ENCODE data around the gene ZNF749.

Gene ZNF749

DNA sequence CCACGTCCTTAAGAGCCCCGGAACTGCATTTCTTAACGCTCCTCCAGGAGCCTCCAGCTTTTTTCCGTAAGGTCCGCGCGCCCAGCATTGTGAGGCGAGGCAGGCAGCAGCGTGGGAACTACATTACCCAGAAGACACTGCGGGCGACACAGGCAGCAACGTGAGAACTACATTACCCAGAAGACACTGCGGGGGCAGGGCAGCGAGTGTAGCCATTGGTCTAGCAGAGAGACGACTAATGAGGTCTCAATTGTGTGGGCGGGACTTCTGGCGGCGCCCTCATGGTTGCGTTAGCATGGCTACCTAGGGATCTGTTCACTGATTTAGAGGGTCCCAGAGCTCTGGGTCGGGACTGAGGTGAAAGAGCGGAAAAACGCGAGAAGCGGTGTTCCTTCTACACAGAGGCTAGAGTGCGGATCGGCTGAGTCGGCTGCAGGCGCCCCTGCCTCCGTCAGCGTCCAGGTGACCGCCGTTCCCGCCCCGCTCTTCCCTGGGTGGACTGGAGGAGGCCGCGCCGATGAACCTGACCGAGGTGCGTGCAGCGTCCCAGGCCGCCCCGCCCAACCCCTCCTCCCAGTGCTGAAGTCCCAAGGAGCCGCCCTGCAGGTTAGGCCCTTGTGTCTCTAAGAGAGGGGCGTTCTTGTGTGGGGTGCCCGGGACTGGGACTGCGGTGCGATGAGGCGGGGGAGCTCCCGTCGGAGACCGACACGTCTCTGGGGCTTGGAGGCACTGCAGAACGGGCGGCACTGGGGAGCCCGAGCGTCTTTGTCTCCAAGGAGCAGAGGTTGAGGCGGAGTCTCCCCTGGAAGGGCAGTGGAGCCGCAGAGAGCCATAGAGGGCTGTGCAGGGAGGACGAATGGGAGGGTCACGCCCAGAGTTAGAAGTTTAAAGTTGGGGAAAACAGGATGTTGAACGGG lies at the start of gene ZNF749:
ZNF749 (plus strand) TSS at position 264 of the 917 bp plus-strand sequence; CDS start at position 518, 254 bp downstream.
- DNase-seq: peak; percentile 91

DNA sequence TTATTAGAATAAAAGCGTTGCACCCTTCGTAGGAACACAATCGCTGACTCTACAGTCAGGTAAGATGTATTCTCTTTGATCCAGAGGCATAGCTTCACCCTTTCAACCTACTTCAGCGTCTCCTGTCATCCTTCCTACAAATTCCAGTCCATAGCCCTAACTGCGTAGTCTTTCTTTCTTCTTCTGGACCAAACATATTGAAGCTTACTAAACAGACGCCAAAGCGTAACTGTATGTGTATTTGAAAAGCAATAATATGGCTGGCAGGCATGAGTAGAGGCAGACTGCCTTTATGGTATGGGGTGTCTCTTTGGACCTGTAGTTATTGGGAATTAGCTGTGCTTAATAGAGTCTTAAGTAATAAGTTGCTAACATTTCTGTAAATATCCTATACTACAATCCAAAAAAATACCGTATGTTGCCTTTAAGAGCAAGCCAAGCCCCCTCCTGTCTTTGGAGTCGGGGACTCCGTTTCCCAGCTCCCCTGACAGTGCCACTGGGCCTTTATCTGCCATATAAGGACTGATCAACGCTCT lies 45.9 kb upstream of the ZNF749 start:
- DNase-seq: no peak

DNA sequence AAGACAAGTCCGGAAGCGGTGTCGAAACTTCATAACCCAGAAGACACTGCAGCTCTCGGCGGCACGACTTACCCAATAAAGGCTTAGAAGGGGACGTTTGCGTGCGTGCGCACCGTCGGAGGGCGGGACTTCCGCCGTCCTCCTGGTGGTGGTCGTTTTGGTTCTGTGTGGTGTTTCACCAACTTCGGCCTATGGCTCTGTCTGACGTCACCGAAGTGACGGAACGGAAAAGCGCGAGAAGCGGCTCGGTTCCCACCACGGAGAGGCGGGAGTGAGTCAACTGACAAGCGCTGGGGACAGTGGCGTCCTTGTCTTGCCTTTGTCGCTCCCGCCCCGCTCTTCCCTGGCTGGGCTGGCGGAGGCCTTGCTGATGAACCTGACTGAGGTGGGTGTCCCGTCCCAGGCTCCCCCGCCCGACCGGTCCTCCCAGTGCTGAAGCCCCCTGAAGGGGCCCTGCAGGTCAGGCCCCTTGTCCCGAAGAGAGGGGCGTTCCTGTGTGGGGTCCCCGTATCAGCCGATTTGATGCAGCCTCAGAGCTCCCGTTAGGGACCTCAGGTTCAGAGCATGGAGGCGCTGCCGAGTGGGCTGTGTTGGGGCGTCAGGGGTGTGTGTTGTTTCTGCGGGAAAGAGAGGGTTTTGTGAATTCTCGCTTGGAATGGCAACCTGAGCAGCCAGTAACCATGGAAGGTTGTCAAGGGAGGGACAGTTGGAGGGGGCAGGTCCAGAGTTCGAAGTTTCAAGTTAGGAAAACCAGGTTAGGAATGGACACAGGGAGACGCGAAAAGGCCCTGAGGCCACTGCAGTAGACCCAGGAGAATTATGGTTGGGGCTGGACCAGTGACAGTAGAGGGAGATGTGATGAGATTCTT lies 45.2 kb upstream of the ZNF749 start, which contains the start of gene ZNF548:
ZNF548 (plus strand) TSS at position 125 of the 869 bp plus-strand sequence; CDS start at position 371, 246 bp downstream.
- peak; percentile 98 for DNase-seq

DNA sequence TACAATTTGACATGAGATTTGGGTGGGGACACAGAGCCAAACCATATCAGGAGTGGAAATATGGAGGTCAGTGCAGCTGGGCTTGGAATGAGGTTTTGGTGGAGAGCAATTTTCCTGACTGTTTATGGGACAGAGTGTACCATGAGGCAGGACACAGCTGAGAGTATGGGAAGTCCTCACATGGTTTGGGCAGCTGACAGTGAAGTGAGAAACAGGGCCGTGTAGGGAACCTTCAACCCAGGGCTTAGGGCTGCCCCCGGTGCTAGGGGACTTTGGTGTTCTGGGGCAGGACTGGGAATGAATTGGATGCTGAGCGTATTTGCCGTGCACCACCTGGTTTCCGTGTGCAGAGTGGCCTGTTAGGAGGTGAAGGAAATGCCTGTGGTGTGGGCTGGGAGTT lies 39.4 kb upstream of the ZNF749 start:
- no peak for DNase-seq

DNA sequence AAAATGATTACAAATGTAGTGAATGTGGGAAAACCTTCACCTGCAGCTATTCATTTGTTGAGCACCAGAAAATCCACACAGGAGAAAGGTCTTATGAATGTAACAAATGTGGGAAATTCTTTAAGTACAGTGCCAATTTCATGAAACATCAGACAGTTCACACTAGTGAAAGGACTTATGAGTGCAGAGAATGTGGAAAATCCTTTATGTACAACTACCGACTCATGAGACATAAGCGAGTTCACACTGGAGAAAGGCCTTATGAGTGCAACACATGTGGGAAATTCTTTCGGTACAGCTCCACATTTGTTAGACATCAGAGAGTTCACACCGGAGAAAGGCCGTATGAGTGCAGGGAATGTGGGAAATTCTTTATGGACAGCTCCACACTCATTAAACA lies 36.3 kb upstream of the ZNF749 start:
- DNase-seq: no peak

DNA sequence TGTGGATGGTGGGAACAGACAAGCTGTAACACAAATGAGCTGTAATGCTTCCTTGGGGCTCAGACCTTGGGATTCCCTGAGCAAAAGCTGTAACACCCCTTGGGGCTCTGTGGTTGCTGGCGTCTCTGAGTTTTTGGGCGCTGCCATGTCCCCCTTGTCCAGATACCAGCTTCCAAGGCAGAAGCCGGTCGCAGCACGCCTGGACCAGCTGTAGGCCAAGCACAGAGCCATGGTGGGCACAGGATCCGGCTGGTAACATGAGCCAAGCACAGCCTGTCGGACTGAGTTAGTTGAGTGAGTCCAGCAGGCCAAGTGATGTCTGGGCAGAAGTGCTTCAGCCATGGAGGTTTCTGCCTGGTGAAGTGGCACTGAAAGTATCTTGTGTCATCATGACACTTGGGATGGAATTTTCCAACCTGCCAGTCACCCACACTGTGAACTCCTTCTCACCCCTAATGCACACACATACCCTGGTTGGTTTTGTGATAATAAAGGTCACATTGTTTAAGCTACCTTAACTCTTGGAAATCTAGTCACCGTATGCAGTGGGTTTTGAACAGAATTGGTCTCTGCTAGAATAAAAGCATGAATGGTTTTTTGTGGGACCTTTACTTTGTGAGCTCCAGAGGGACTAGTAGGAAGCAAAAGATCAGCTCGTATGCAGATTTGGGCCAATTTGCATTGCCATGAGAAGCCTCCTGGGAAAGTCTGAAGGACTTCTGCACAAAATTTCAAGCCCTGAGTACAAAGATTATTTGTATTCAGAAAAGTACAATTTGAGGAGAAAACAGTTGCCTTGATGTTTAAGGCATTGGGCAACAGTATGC lies 31.2 kb upstream of the ZNF749 start:
- no peak for DNase-seq

DNA sequence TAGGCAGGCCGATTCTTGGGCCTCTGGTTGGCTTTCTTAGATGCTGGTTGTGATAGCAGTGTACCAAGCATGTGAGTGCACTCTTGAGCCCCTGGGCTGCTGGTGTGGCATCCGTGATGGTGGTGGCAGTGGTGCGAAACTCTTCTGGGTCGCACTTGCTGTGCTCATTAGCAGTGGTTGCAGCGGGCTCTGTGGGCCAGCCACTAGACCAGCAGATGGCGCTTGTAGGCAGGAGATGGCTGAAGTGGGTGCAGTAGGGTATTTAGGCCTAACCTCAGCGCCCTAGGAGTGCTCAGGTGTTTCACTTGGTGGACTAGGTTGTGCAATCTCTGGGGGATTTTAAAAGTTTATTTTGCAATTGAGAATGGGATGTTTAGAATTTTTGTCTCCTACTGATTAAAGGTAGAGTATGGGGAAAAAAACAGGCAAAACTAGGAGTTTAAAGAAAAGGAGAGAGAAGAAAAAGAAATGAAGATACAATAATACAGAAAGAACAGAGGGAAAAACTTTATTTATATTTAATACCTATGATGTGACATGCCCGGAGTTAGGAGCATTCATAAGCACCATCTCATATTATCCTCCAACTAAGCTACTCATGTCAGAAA lies 28.5 kb upstream of the ZNF749 start:
- DNase-seq: peak; percentile 74

DNA sequence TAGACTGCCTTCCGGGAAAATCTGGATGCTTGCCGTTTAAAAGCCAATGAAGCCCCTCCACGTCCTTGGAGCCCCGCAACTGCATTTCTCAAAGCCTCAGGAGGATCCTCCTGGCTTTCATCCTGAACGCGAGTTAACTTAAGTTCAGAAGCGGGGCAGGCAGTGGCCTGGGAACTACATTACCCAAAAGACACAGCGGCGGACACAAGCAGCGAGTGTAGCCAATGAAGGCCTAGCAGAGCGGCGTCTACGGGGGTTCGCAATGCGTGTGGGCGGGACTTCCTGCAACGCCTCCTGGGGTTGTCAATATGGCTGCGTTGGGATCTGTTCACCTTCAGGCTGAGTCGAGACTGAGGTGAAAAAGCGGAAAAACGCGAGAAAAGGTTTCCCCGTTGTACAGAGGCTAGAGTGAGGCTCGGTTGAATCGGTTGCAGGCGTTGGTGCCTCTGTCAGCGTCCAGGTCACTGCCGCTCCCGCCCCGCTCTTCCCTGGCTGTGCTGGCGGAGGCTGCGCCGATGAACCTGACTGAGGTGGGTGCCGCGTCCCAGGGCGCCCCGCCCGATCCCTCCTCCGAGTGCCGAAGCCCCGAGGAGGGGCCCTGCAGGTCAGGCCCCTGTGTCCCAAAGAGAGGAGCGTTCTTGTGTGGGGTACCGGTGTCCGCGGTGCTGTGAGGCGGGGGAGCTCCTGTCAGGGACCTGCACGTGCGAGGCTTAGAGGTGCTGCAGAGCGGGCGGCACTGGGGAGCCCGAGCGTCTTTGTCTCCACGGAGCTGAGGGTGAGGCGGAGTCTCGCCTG lies 24.1 kb upstream of the ZNF749 start, which contains the start of gene ZNF17:
ZNF17 (plus strand) TSS at position 285 of the 795 bp plus-strand sequence. CDS start 2,455 bp downstream, outside the sequence.
- DNase-seq: peak; percentile 86

DNA sequence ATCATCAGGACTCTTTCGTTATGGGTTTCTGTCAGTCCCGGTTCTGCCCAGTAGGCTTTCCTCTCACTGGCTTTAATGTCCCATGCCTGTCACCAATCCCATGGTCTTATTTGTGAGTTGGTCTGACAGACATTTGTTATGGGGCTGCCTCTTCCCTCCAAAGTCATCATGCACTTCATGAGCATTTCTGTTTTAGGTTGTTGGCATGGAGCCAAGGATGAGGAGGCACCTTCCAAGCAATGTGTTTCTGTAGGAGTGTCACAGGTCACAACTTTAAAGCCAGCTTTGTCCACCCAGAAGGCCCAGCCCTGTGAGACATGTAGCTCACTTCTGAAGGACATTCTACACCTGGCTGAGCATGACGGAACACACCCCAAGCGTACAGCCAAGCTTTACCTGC lies 15.7 kb upstream of the ZNF749 start:
- DNase-seq: no peak

DNA sequence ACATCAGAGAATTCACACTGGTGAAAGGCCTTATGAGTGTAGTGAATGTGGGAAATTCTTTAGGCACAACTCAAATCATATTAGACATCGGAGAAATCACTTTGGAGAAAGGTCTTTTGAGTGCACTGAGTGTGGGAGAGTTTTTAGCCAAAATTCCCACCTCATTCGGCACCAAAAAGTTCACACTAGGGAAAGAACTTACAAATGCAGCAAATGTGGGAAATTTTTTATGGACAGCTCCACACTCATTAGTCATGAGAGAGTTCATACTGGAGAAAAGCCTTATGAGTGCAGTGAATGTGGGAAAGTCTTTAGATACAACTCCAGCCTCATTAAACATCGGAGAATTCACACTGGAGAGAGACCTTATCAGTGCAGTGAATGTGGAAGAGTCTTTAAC lies 14.1 kb upstream of the ZNF749 start:
- no peak for DNase-seq

DNA sequence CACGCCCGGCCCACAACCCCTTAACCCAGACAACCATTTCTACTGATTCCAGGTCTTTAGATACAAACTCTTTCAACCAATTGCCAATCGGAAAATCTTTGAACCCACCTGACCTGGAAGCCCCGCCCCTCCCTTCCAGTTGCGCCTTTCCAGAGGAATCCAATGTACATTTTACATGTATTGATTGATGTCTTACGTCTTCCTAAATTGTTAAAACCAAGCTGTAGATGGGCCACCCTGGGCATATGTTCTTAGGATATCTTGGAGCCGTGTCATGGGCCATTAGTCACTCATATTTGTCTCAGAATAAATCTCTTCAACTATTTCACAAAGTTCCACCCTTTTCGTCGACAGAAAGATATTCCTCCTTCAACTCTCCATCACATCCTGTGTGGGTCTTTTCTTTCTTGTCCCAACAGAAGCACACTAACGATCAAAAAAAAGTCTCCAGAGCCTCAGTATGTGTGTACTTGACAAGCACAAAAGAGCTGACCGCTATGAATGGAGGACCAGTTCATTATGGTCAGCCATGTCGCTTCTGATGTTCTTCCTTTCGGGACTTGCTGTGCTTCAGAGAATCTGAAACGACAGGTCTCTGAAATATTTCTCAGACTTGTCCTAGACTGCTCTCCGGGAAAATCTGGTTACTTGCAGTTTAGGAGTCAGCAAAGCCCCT lies 601 bp upstream of the ZNF749 start:
- DNase-seq: no peak

DNA sequence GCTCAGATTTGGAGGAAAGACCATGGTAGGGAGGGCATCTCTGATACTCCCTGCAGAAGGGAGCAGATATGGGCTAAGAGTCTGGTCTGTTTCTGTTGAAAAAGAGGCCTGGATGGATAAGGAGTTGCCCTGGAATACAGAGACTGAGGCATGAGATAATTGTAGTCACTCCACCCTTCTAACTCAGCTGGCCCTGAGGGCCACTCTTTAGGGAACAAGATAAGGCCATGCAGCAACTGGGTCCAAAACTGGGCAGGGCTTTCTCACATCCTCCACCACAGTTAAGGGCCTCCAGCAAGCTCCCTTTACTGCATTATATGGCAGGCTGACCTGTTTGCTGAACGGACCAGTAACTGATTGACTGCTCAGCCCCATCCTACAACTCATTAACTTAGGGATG lies 1.3 kb downstream of the ZNF749 start:
- no peak for DNase-seq

DNA sequence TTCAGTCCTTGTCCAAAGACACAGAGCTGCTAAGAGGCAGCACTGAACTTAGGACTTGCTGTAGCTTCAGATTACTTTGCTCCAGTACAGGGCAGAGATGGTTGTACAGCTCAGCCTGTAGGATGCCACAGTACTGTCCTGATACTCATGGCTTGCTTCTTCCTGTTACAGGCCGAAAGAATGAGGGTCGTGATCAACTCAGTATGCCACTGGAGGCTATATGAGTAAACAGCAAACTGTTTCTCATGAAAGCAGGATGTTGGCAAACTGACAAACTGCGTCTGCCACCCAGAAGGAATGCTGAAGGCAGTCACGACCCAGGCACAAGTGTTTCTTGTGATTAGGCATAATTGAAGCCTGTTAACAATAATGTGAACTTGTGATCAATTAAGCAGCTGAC lies 2.8 kb downstream of the ZNF749 start:
- no peak for DNase-seq

DNA sequence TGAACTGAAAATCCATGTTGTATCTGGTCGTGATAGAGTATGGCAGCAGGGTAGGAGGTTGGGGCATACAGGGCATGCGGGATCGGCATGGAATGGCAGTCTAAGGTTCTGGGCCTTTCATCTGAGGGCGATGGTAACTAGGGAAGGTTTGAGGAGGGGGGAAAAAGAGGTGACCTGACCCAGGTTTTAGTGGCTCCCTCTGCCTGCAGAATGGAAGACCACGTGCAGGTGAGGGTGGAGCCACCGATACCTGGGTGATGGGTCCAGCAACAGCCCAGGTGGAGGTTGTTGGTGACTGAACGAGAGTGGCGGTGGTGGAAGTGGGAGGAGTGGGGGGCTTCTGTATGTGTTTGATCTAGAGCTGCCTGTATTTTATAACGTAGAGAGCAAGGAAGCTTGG lies 3.8 kb downstream of the ZNF749 start:
- DNase-seq: no peak

DNA sequence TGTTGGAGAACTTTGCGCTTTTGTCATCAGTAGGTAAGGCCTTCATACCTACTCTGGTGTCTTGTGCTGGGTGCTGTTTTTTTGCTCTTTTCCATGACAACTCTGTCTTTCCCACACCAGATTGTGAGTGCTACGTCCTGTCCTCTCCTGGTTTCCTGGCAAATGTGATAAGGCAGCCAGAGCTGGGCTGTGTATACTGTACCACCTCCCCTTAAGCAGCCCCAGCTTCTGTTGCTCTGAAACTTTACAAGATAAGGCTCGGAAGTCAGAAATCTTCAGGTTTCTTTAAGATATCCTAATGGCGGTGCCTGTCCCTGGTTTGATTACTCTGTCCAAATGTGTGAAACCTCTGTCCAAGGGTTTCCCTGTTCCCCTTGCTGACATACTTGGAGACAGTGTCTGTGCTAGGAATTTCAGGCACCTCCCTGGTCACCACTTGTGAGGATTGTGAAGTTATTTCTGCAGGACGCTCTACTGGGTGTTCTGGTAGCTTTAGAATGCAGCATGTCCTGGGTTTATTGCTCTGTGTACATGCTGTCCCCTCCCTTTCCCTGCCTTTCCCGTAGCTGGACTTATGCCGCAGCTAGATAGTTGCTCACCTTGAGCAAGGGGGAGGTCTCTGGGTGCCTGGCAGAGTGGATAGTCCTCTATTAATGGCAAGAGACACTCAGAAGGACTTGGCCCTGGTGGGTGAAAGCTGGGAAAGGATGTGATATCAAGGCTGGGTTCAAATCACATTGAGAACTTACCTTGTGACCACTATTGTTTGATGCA lies 7.0 kb downstream of the ZNF749 start:
- DNase-seq: no peak

DNA sequence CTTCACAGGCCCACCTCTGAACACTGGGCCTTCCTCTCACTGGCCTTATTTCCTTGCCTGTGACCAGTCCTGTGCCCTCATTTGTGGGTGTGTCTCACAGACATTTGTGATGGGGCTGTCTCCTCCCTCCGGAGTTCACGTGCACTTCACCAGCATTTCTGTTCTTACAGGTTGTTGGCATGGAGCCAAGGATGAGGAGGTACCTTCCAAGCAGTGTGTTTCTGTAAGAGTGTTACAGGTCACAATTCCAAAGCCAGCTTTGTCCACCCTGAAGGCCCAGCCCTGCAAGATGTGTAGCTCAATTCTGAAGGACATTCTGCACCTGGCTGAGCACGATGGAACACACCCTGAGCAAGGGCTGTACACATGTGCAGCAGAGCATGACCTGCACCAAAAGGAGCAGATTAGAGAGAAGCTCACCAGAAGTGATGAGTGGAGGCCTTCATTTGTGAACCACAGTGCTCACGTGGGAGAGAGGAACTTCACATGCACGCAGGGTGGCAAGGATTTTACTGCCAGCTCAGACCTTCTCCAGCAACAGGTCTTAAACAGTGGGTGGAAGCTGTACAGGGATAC lies 8.1 kb downstream of the ZNF749 start:
- DNase-seq: no peak

DNA sequence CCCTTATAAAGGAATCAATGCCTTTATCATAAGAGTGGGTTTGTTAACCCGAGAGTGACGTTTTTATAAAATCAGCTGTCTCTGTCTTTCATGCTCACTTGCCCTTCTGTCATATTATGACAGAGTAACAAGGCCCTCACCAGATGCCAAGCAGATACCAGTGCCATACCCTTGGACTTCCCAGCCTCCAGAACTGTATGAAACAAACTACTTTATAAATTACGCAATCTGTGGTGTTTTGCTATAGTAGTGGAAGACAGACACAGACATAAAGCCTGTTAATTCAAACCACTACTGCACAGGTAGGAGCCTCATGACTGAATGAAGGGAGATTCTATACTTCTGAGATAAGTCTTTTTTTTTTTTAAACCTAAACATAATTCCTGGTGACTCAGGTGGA lies 17.2 kb downstream of the ZNF749 start:
- no peak for DNase-seq

DNA sequence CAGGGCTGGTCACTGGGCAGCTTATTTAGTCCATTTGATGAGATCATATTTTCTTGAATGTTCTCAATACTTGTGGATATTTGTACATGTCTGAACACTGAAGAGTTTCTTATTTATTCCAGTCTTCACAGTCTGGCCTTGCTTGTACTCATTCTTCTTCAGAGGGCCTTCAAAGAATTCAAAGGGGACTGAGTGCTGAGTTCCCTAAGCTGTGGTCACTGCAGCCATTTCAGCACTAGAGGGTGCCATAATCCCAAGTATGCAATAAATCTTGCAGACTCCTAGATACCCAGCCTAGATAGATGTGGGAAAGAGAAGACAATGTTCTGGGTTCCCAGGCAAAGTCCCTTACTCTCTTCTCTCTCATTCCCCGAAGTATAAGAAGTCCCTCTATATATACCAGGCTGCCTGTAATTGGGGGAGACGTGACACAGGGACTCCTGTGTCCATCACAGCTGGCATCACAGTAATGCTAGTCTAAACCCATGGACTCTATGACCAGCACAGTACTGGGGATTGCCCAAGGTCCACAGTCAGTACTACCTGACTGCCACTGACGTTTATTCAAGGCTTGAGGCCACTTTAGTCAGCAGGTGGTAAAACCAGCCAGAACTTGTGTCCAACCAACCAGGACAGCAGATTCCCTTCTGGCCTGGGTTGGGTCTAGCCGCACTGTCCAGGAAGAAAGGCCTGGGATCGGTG lies 30.7 kb downstream of the ZNF749 start:
- no peak for DNase-seq

DNA sequence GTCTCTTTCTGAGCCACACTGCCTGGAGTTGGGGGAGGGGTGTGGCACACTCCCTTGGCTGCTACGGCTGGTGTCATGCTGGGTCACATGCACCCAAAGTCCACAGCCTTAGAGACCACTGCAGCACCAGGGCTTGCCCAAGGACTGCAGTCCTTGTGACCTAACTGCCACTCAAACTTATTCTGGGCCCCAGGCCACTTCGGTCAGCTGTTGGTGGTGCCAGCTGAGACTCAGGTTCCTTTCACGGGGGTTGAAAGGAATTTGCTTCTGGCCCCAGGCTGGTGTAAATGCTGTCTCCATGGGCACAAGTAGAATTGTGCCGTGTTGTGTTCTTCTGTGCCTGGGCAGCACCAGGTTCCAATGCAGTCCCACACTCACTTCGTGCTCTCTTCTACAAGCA lies 31.4 kb downstream of the ZNF749 start:
- no peak for DNase-seq
